KMS-11 (cell line): ENCODE measurements around the gene BEST1.

Experiments
- H2AFZ ChIP-seq: fragments of 200-600 bp; sonication (generic); 2 replicates; pipeline ENCODE4 v1.6.1; 2016; ENCODE audit warnings: antibody characterized with exemption, mixed run types, low read depth
- H3K27ac ChIP-seq: fragments of 200-600 bp; sonication (generic); 2 replicates; pipeline ENCODE4 v1.6.1; 2016; ENCODE audit warnings: mild to moderate bottlenecking, mixed run types
- H3K27me3 ChIP-seq: fragments of 200-600 bp; sonication (generic); 2 replicates; pipeline ENCODE4 v1.6.1; 2017; ENCODE audit warnings: mild to moderate bottlenecking, low read depth, mixed run types, moderate library complexity; ENCODE audit not compliant: insufficient read depth
- H3K36me3 ChIP-seq: fragments of 200-600 bp; sonication (generic); 2 replicates; pipeline ENCODE4 v1.6.1; 2017; ENCODE audit warnings: mild to moderate bottlenecking, mixed run types; ENCODE audit not compliant: insufficient read depth
- H3K4me1 ChIP-seq: fragments of 200-600 bp; sonication (generic); 2 replicates; pipeline ENCODE4 v1.6.1; 2016; ENCODE audit warnings: mild to moderate bottlenecking, low read depth, mixed run types; ENCODE audit not compliant: poor library complexity, severe bottlenecking
- H3K4me2 ChIP-seq: fragments of 200-600 bp; sonication (generic); 2 replicates; pipeline ENCODE4 v1.7.0; 2016; ENCODE audit warnings: mild to moderate bottlenecking, mixed run types
- H3K4me3 ChIP-seq: fragments of 200-600 bp; sonication (generic); IDR thresholded peaks from 2 replicates; pipeline ENCODE4 v1.6.1; 2017; ENCODE audit warnings: low read depth, low read length, mixed read lengths; ENCODE audit not compliant: insufficient read depth
- H3K79me2 ChIP-seq: fragments of 200-600 bp; sonication (generic); 2 replicates; pipeline ENCODE4 v1.6.1; 2016; ENCODE audit warnings: low read depth, mixed run types; ENCODE audit not compliant: insufficient read depth
- H3K9ac ChIP-seq: fragments of 200-600 bp; sonication (generic); 2 replicates; pipeline ENCODE4 v1.6.1; 2016; ENCODE audit warnings: mild to moderate bottlenecking, mixed run types
- H4K20me1 ChIP-seq: fragments of 200-600 bp; sonication (generic); 2 replicates; pipeline ENCODE4 v1.6.1; 2016; ENCODE audit warnings: mild to moderate bottlenecking, mixed run types; ENCODE audit not compliant: insufficient read depth
- CTCF ChIP-seq: fragments of 200-600 bp; sonication (generic); conservative IDR thresholded peaks from 2 replicates; pipeline ENCODE4 v1.6.1; 2017; ENCODE audit warnings: low read depth, mild to moderate bottlenecking, antibody characterized with exemption, low read length, moderate library complexity, mixed read lengths

The BEST1 gene

GRCh38 chr11:61950035-61950547 lies at the start of gene BEST1:
Gene BEST1 (plus strand): TSS chr11:61950351. CDS start chr11:61951807, 1,456 bp downstream.
- Histone ChIP-seq H4K20me1 (no peaks in the 10 kb centered on the region), H3K4me3 (no peak within 1 kb of the TSS), H3K4me2 (peak within 1 kb of the TSS; percentile 34), H3K27ac (peak within 1 kb of the TSS; percentile 32), H3K36me3 (no peaks in the 10 kb centered on the region), H3K9ac (no peak within 1 kb of the TSS), H3K4me1 (peaks cover 32% of the 10 kb centered on the region), H2AFZ (peak within 1 kb of the TSS; percentile 64), H3K27me3 (no peaks in the 10 kb centered on the region), H3K79me2 (no peaks in the 10 kb centered on the region)
- TF ChIP-seq CTCF, result no peak

- no peaks in the 10 kb centered on the region for H3K79me2 ChIP-seq
- H3K4me2 ChIP-seq, result no peak overlapping the region
- no peak overlapping the region for H2AFZ ChIP-seq
- H3K9ac ChIP-seq, result no peak overlapping the region
- no peak overlapping the region for H3K4me3 ChIP-seq
- H3K27me3 ChIP-seq, result no peaks in the 10 kb centered on the region
- H3K27ac ChIP-seq, result no peak overlapping the region
- H4K20me1 ChIP-seq, result no peaks in the 10 kb centered on the region
- H3K36me3 ChIP-seq, result no peaks in the 10 kb centered on the region
- H3K4me1 ChIP-seq, result peaks cover 10% of the 10 kb centered on the region
- no peak for TF ChIP-seq CTCF
These were observed 48.8 kb upstream of the BEST1 start for GRCh38 chr11:61901397-61901796.

GRCh38 chr11:61902313-61902712 lies 47.8 kb upstream of the BEST1 start:
- H3K36me3 ChIP-seq, result no peaks in the 10 kb centered on the region
- no peaks in the 10 kb centered on the region for H3K79me2 ChIP-seq
- H3K27me3 ChIP-seq, result no peaks in the 10 kb centered on the region
- no peak overlapping the region for H3K4me2 ChIP-seq
- H3K4me3 ChIP-seq, result no peak overlapping the region
- peaks cover 10% of the 10 kb centered on the region for H3K4me1 ChIP-seq
- no peak overlapping the region for H3K9ac ChIP-seq
- H3K27ac ChIP-seq, result no peak overlapping the region
- no peak overlapping the region for H2AFZ ChIP-seq
- no peaks in the 10 kb centered on the region for H4K20me1 ChIP-seq
- no peak for TF ChIP-seq CTCF

DNA sequence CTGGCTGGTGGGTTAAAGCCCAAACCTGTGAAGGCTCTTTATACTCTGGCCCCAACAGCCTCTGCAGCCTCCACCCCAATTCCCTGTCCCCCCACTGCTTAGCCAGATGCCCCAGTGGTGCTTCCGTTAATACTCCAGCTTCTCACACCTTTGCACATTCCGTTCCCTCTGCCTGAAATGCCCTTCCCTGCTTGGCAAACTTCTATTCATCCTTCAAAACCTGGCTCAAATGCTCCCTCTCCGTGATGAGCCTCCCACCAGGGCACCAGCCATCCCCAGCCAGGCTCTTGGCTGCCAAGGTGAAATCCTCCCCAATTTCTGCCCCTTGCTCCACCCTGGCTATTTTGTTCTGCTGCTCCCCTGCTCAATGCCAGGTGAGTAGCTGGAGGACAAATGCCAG lies 46.3 kb upstream of the BEST1 start:
- Histone ChIP-seq H3K4me3 (no peak overlapping the region), H4K20me1 (no peaks in the 10 kb centered on the region), H3K4me1 (peaks cover 17% of the 10 kb centered on the region), H3K4me2 (no peak overlapping the region), H3K9ac (no peak overlapping the region), H3K79me2 (no peaks in the 10 kb centered on the region), H3K27ac (no peak overlapping the region), H3K27me3 (no peaks in the 10 kb centered on the region), H3K36me3 (no peaks in the 10 kb centered on the region), H2AFZ (no peak overlapping the region)
- no peak for TF ChIP-seq CTCF
